ENCODE data around the gene XXYLT1. TPM values are rescaled to one million over a fixed set of nuclear protein-coding genes. Genes with fewer than 3 reads are reported as not detected.

The XXYLT1 gene
- total RNA-seq, 1 donor from 2014 or later: 16.4 TPM

DNA sequence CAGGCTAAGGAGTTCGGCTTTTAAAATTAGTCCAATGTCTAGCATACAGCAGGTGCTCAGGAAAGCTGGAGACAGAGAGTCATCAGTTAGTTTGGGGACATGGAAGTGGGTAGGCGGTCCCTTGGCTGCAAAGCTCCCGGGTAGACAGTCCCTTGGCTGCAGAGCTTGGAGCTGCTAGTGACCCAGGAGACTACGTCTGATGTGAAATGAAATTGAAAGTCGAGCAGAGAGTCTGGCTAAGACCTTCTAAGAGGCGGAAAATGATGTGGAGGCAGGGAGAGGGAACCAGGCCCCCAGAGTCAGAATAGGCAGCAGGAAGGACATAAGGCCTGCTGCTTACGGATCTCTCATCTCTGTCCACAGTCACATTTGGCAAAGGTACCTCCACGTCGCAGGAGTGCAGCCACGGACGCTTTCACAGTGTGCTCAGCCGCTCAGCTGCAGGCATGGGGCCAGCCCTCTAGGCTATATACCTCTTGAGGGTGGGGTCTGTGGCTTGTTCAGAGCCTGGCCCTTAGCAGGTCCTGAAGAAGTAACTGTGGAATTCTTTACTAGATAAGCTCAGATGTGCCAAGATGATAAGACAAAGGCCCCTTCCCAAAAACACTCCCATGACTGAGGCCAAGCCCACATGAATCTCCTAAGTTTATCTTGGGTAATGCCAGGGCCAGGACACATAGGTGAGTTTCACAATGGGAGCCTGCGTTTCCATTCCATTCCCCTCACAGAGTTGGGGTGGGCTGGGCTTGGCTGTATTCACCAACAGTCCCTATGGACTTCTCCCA is 131.7 kb downstream of the XXYLT1 start:
- TF ChIP-seq EZH2 (IDR thresholded peaks at IDR 0.05) (no peak), EZH2phosphoT487 (IDR thresholded peaks at IDR 0.05) (no peak)
- TF ChIP-seq, protein P1, sequence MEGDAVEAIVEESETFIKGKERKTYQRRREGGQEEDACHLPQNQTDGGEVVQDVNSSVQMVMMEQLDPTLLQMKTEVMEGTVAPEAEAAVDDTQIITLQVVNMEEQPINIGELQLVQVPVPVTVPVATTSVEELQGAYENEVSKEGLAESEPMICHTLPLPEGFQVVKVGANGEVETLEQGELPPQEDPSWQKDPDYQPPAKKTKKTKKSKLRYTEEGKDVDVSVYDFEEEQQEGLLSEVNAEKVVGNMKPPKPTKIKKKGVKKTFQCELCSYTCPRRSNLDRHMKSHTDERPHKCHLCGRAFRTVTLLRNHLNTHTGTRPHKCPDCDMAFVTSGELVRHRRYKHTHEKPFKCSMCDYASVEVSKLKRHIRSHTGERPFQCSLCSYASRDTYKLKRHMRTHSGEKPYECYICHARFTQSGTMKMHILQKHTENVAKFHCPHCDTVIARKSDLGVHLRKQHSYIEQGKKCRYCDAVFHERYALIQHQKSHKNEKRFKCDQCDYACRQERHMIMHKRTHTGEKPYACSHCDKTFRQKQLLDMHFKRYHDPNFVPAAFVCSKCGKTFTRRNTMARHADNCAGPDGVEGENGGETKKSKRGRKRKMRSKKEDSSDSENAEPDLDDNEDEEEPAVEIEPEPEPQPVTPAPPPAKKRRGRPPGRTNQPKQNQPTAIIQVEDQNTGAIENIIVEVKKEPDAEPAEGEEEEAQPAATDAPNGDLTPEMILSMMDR (IDR thresholded peaks at IDR 0.05): no peak
- H3K27me3 Mint-ChIP-seq (ENCODE audit: insufficient read depth, low read depth): no peaks in the 10 kb centered on the region
- Histone ChIP-seq H3K27me3 (no peaks in the 10 kb centered on the region), H3K9ac (no peak overlapping the region), H3K4me1 (no peaks in the 10 kb centered on the region), H3K27ac (no peak overlapping the region), H3K4me2 (no peak overlapping the region), H3K9me3 (ENCODE audit: low read depth) (no peaks in the 10 kb centered on the region), H3F3A (ENCODE audit: low read depth) (no peaks in the 10 kb centered on the region), H4K20me1 (ENCODE audit: low read depth) (no peaks in the 10 kb centered on the region), H3K79me2 (ENCODE audit: low read depth) (no peaks in the 10 kb centered on the region), H3K4me3 (no peak overlapping the region), H2AFZ (replicated peaks) (no peak overlapping the region), H3K36me3 (no peaks in the 10 kb centered on the region)
- no peak overlapping the region for H3K4me3 Mint-ChIP-seq
- H3K4me1 Mint-ChIP-seq: peaks cover 21% of the 10 kb centered on the region
- peaks cover 22% of the 10 kb centered on the region for H3K36me3 Mint-ChIP-seq
- H3K27ac Mint-ChIP-seq: peak overlapping the region; percentile 11
- DNase-seq (ENCODE audit: low spot score): no peak
- peaks cover 13% of the 10 kb centered on the region for H3K9me3 Mint-ChIP-seq

GRCh38 chr3:195137638-195138588 is 133.0 kb downstream of the XXYLT1 start:
- Histone ChIP-seq H3K4me1 (no peaks in the 10 kb centered on the region), H2AFZ (replicated peaks) (no peak overlapping the region), H3K4me3 (no peak overlapping the region), H3K79me2 (ENCODE audit: low read depth) (no peaks in the 10 kb centered on the region), H4K20me1 (ENCODE audit: low read depth) (no peaks in the 10 kb centered on the region), H3K27me3 (no peaks in the 10 kb centered on the region), H3K4me2 (no peak overlapping the region), H3F3A (ENCODE audit: low read depth) (no peaks in the 10 kb centered on the region), H3K27ac (no peak overlapping the region), H3K9ac (no peak overlapping the region), H3K9me3 (ENCODE audit: low read depth) (no peaks in the 10 kb centered on the region), H3K36me3 (no peaks in the 10 kb centered on the region)
- Mint-ChIP-seq H3K27me3 (ENCODE audit: insufficient read depth, low read depth) (no peaks in the 10 kb centered on the region), H3K4me1 (peaks cover 27% of the 10 kb centered on the region), H3K9me3 (peaks cover 13% of the 10 kb centered on the region), H3K27ac (no peak overlapping the region), H3K36me3 (peaks cover 22% of the 10 kb centered on the region), H3K4me3 (no peak overlapping the region)
- TF ChIP-seq, protein P1 (IDR thresholded peaks at IDR 0.05): no peak
- no peak for TF ChIP-seq EZH2phosphoT487 (IDR thresholded peaks at IDR 0.05)
- no peak for TF ChIP-seq EZH2 (IDR thresholded peaks at IDR 0.05)
- no peak for DNase-seq (ENCODE audit: low spot score)

GRCh38 chr3:195135917-195136316 is 135.0 kb downstream of the XXYLT1 start:
- peak overlapping the region; percentile 51 for H3K27ac Mint-ChIP-seq
- no peaks in the 10 kb centered on the region for H3F3A ChIP-seq (ENCODE audit: low read depth)
- H2AFZ ChIP-seq (replicated peaks): no peak overlapping the region
- no peaks in the 10 kb centered on the region for H3K27me3 ChIP-seq
- no peaks in the 10 kb centered on the region for H3K9me3 ChIP-seq (ENCODE audit: low read depth)
- no peak overlapping the region for H3K4me3 Mint-ChIP-seq
- peaks cover 6% of the 10 kb centered on the region for H3K36me3 Mint-ChIP-seq
- no peak overlapping the region for H3K4me3 ChIP-seq
- H3K4me1 ChIP-seq: no peaks in the 10 kb centered on the region
- no peak overlapping the region for H3K4me2 ChIP-seq
- peaks cover 3% of the 10 kb centered on the region for H3K9me3 Mint-ChIP-seq
- no peaks in the 10 kb centered on the region for H3K27me3 Mint-ChIP-seq (ENCODE audit: insufficient read depth, low read depth)
- no peak overlapping the region for H3K9ac ChIP-seq
- TF ChIP-seq, protein P1 (IDR thresholded peaks at IDR 0.05): no peak
- TF ChIP-seq EZH2 (IDR thresholded peaks at IDR 0.05) (no peak), EZH2phosphoT487 (IDR thresholded peaks at IDR 0.05) (no peak)
- H4K20me1 ChIP-seq (ENCODE audit: low read depth): no peaks in the 10 kb centered on the region
- no peaks in the 10 kb centered on the region for H3K36me3 ChIP-seq
- H3K4me1 Mint-ChIP-seq: peaks cover 34% of the 10 kb centered on the region
- H3K27ac ChIP-seq: no peak overlapping the region
- no peak for DNase-seq (ENCODE audit: low spot score)
- H3K79me2 ChIP-seq (ENCODE audit: low read depth): no peaks in the 10 kb centered on the region
